ENCODE measurements around the gene MPRIP.

MPRIP gene

GRCh38 chr17:17073581-17074403, 31.5 kb downstream of the MPRIP start:
- no peak for DNase-seq

- DNase-seq, result no peak
These were observed 33.0 kb downstream of the MPRIP start for GRCh38 chr17:17075125-17075781.

DNA sequence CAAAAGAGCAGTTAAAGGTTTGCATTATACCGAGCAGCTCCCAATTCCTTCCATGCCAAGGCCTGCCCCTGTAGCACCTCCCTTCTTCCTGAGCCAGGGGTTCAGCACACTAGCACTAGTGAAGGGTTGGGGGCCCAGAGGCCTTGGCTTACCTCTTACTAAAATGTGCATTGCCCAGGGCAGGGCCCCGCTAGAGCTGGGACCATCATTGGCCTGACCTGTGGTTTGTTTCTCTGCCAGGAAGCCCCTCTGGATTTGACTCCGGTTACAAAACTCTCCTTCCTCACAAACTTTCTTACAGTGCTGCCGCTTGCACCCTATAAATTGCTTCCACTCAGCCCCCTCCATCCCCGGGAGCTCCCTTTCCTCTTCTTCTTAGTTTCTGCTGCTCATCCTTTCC, 33.8 kb downstream of the MPRIP start:
- DNase-seq, result no peak

- DNase-seq, result no peak
These were observed 34.8 kb downstream of the MPRIP start for GRCh38 chr17:17077101-17077500.

GRCh38 chr17:17077861-17078732, 35.8 kb downstream of the MPRIP start:
- no peak for DNase-seq

GRCh38 chr17:17078832-17079231, 36.6 kb downstream of the MPRIP start:
- DNase-seq, result no peak

GRCh38 chr17:17079336-17079735, 37.1 kb downstream of the MPRIP start:
- no peak for DNase-seq

GRCh38 chr17:17079761-17080160, 37.5 kb downstream of the MPRIP start:
- DNase-seq, result no peak

DNA sequence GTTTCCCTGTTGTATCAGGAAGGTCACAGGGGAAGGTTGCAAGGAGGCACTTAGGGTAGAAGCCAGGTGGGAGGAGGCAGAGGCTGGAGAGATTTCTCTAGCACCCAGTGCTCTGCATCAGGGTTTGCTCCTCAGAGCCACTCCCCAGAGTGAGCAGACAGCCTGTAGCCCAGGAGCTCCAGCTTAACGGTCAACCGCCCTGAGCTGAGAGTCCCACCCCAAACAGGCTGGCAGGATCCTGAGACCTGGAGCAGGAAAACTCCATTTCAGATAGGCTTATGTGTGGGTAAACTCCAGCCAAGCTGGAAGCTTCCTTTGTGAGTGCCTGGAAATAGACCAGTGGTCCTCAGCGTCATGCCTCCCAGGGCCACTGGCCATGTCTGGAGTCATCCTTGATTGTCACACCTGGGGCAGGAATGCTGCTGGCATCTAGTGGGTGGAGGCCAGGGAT, 37.9 kb downstream of the MPRIP start:
- no peak for DNase-seq

GRCh38 chr17:17080781-17081180, 38.5 kb downstream of the MPRIP start:
- DNase-seq, result no peak

DNA sequence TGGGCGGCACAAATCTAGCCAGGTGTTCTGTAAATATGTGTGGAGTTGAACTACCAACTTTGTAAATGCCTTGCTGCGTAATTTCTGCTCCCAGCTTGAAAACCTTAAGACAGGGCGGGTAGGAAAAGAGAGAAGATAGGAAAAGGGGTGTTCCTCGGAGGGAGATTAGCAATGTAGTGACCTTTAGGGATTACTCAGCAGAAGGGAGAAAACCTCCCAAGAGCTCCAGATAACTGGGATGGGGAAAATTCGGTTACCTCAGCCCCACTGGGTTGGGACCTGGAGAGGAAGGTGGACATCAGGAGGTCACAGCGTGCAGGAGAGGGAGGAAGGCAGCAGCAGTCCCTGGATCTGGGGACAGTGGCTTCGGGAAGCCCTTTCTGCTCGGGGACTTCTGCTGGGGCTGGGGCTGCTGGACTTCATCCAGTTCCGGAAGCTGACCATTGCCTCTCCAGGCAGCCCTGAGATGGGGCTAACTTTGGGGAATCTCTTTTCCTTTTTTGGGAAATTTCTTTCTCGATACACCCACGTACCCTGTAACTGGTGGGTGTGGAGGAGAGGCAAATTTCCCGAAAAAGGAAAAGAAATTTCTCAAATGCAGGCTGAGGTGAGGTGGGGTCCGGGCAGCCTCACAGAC, 39.2 kb downstream of the MPRIP start:
- DNase-seq, result no peak

- no peak for DNase-seq
These were observed 40.6 kb downstream of the MPRIP start for GRCh38 chr17:17082878-17083277.

DNA sequence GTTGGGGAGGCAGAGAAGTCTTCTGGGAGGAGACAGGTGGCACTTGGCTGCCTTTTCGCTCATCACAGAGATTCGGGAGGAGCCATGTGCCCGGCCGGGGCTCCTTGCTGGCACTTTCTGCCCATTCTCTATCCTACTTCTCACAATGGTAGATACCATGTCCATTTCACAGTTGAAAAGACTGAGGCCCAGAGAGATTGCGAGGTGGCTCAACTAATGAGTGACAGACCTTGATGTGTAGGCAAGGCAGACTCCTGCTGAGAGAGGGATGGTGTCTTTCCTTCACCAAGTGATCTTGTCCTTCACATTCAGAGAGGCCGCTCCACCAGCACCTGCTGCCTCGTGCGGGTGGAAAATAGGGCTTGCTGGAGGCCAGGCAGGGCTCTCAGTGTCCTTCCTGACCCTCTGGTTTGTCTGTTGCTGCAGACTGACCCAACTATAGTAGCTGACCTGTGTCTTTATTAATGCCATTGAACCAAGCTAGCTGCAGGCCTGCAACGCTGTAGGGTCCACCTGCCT, 42.1 kb downstream of the MPRIP start:
- no peak for DNase-seq

DNA sequence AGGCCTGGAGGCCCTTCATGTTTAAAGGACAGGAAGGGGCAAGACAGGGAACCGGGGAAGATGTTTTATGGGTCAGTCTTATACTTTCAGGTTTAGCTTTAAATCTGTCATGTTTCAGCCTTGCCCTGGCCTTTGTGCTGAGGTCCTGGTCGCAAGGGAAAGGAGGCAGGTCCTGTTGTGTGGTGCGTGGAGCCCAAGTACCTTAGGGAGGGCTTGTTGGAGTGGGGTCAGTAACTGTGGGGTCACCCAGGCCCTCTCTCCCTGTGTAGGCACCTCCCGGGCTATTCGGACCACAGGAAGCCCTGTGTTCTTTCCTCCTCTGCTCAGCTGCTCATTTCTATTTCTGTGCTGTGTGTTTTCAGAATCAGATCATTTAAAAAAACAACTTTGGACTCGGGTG, 42.7 kb downstream of the MPRIP start:
- DNase-seq, result no peak

DNA sequence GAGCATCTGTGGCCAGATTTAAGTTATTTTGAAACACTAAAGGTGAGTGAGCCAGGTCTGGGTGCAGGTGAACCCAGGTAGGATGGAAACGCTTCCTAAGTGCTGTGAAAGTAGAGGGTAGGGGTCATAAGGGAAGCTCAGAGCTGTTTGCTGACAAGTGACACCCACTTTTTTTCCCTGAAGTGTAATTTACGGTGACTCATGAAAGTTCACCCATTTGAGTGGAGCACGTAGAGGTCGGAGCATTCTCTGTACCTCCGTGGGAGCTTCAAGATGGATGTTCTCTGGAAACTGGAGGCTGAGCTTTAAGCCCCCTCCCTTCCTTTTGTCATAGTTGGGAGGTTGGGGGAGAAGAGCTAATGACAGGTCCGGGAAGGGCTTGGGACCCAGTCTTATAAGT, 44.3 kb downstream of the MPRIP start:
- DNase-seq, result no peak

DNA sequence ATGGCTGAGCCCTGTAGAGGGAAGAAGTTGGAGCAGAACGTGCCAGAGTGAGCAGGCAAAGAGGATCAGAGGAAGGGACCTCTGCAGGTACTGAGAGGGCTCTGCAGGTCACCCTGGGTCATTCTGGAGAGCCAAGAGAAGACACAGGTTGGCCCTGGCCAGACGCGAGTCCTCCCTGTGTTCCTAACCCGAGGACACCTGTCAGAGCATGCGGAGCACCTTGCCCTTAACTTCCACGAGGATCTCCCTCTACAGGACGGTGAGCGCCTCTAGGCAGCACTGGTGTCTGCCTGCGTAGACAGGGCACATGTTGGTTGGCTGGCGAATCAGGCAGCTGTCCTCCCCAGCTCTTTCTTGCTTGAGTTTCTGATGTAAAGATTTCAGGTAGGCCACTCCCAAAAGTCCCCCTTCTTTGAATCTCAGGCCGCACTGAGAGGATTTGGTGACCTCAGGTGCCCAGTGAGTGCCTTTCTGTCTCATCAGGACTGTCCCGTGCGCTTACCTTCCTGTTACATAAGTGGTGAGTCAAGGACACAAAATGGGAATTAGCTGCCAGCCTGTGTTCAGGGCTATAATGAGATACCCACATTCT, 45.3 kb downstream of the MPRIP start:
- DNase-seq, result no peak

- no peak for DNase-seq
These were observed 45.8 kb downstream of the MPRIP start for GRCh38 chr17:17088086-17088485.

DNA sequence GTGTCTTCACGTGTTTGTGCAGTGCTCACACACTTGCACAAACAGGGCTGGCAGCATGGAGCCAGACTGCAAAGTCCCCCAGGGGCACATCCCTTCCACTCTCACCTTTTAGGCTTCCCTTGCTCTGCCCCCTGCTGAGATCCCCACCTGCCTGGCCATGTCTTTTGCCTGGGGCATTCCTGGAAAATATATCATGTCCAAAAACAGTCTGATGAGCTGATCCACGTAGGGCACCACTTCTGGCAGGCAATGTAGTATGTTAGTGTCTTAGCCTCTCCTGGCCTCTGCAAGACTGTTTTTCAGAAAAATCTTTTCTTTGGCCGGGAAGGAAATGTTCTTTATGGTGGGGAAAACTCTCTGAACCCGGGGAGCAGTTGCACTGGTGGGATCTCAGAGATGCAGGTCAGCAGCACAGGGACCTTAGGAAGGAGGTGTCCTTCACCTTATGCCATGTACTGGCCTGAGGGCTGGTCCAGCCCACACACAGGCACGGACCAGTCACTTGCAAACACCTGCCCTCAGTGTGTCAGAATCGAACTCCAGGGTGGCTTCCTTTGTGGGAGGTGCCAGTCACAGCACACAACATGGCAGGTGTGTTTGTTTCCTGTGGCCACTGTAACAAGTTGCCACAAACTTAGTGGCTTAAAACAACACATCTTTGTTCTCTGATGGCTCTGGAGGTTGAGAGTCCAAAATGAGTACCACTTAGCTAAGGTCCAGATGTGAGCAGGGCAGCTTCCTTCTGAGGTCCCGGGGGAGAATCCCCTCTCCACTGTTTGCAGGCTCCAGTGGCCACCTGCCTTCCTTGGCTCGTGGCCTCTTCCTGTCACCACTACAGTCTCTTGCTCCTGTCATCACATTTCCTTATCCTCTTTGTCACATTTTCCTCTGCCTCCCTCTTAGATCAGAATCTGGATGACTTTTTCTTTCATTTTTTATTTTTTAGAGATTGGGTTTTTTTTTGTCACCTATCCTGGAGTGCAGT, 46.6 kb downstream of the MPRIP start:
- DNase-seq, result no peak

DNA sequence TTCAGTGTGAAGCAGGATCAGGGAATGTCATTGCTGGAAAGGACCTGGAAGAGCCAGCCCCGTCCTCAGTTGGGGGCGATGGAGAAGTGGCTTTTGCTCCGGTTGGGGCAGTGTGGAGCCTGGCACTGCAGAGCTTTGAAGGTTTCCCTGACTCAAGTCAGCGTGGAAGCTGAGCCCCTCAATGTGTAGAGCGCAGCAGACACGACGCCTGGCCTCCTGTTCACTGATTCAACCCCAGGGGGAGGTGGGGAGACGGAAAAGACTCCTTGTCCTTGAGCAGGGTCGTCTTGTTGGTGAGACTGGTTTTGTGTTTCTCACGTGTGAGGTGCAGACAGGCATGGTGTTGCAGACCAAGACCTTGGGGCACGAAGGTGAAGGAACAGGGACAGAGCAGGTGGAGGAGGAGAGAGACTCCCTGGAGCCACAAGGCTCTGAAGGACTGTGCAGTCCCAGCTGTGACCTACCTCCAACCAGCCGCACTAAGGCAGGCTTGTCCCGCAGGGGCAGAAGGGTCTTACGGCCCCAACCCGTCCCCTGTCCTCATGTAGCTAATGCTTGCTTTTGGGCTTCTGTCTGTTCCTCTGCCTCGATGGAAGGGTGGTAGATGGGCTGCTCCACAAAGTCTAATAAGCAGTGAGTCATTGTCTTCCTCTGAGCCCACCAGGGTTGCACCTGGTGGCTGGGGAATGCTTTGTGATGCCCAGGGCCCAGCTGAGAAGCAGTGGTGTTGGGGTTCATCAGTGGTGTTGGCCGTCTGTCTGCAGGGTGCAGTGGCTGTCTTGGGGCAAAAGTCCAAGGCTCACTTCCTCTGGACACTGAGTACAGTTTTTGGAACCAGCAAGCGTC, 47.8 kb downstream of the MPRIP start:
- no peak for DNase-seq

GRCh38 chr17:17090642-17091103, 48.4 kb downstream of the MPRIP start:
- no peak for DNase-seq
